Activated CD4-positive, alpha-beta T cell treated with anti-CD3 and anti-CD28 coated beads, Interleukin-2, amount 10 ng/mL, durations not matched to agents 7 days and 5 days (primary cell): ENCODE data around the gene ADGRG6. TPM values are rescaled to one million over a fixed set of nuclear protein-coding genes. Genes with fewer than 3 reads are reported as not detected.

ENCODE experiments used
- CTCF ChIA-PET: fragments of 350-600 bp; sonication (Branson Sonifier 250); formaldehyde crosslinking; loops from one replicate; lab custom pipeline; 2021; ENCODE audit warnings: antibody characterized with exemption; lab: Charles Lee
- POLR2A ChIA-PET: fragments of 350-600 bp; sonication (Branson Sonifier 250); formaldehyde crosslinking; loops from one replicate; lab custom pipeline; 2021; ENCODE audit warnings: antibody characterized with exemption; lab: Charles Lee
- DNase-seq: peaks from one replicate; pipeline ENCODE4 v3.0.0-alpha.2; 2020
- H3K27ac Mint-ChIP-seq: one replicate; pipeline ENCODE4 v1.8.0; 2021; ENCODE audit warnings: mild to moderate bottlenecking, moderate library complexity, mixed read lengths
- H3K27me3 Mint-ChIP-seq: one replicate; pipeline ENCODE4 v1.8.0; 2021; ENCODE audit warnings: mixed read lengths
- H3K36me3 Mint-ChIP-seq: one replicate; pipeline ENCODE4 v1.8.0; 2021; ENCODE audit warnings: low read depth, mixed read lengths
- H3K4me1 Mint-ChIP-seq: one replicate; pipeline ENCODE4 v1.8.0; 2021; ENCODE audit warnings: mixed read lengths
- H3K4me3 Mint-ChIP-seq: one replicate; pipeline ENCODE4 v1.8.0; 2021; ENCODE audit warnings: mild to moderate bottlenecking, moderate library complexity, mixed read lengths
- H3K9me3 Mint-ChIP-seq: one replicate; pipeline ENCODE4 v1.8.0; 2021; ENCODE audit warnings: mixed read lengths
- total RNA-seq, 2 experiments: library from RNA; stranded (reverse); gene quantifications; one replicate each; pipeline ENCODE4 v1.2.3, GENCODE V29; 2021

ADGRG6 gene
- total RNA-seq, 2 experiments from 2014 or later = 0.35 to 0.52 TPM

DNA sequence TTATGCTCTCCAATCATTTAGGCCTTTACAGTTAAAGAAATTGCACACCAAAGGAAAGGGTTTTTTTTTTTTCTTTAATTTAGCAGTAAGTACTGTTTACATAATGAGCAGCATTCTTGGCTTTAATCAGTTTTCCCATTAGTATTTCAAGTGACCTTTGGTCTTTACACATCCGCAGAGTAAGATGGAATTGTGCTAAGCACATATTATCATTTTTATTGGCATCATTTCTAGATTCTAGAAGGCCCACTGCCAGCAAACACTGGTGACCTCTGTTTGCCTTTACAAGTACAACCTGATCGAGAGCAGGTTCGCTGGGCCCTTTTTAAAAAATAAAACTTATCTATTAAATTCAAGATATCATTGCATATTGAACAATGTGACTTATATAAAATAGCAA lies 104.3 kb downstream of the ADGRG6 start:
- CTCF ChIA-PET = no interaction called here
- no peak for DNase-seq
- H3K27ac Mint-ChIP-seq = no peak overlapping the region
- H3K36me3 Mint-ChIP-seq = no peaks in the 10 kb centered on the region
- H3K27me3 Mint-ChIP-seq = peaks cover 25% of the 10 kb centered on the region
- no peaks in the 10 kb centered on the region for H3K9me3 Mint-ChIP-seq
- POLR2A ChIA-PET = no interaction called here
- H3K4me3 Mint-ChIP-seq = no peak overlapping the region
- peaks cover 10% of the 10 kb centered on the region for H3K4me1 Mint-ChIP-seq

DNA sequence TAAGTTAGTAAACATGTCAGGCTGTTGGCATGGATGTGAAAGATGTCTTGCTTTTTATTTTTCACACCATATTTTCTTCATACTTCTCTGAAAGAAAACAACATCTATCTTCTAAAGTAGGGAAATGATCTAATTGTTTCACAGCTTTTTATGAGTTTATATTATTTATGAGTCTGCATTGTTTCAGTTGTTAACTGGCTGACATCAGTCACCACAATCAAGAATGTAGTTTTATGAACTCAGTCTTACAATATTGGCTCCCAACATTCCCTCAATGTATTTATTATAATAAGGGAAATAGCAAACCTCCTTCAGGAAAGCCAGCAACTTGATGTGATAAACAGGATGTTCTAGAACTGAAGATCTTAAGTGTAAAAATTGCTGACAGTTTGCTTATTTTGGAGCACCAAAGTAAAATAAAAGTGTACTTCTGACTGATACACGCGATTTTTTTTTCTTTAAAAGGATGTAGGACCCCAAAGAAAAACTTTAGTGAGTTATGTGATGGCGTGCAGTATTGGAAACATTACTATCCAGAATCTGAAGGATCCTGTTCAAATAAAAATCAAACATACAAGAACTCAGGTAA lies 106.0 kb downstream of the ADGRG6 start:
- ChIA-PET POLR2A (no interaction called here), CTCF (no interaction called here)
- H3K27me3 Mint-ChIP-seq = peaks cover 15% of the 10 kb centered on the region

DNA sequence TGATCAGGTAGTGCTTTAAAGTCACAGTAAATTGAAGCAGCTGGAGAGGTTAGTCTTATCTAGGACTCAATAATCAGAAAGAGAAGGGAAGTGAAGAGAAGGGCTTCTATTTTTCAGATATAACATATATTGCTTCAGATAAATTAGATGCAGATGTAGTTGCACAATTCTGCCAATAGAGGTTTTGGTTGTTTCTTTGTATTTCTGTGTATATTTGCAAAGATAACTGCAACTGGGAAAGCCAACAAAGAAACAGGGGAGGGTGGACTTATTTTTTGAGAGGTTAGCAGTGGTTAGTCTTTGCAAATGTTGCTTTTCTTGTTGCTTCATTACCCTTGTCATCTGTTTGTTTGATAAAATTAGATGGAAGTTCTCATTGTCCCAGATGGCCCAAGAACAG lies 106.6 kb downstream of the ADGRG6 start:
- no peaks in the 10 kb centered on the region for H3K9me3 Mint-ChIP-seq
- H3K36me3 Mint-ChIP-seq = no peaks in the 10 kb centered on the region
- peaks cover 15% of the 10 kb centered on the region for H3K27me3 Mint-ChIP-seq
- ChIA-PET CTCF (no interaction called here), POLR2A (no interaction called here)
- H3K4me1 Mint-ChIP-seq = peaks cover 10% of the 10 kb centered on the region
- H3K27ac Mint-ChIP-seq = no peak overlapping the region
- no peak for DNase-seq
- no peak overlapping the region for H3K4me3 Mint-ChIP-seq

More for the DNA sequence above, 106.0 kb downstream of the ADGRG6 start:
- H3K9me3 Mint-ChIP-seq = no peaks in the 10 kb centered on the region
- DNase-seq = no peak
- no peak overlapping the region for H3K4me3 Mint-ChIP-seq
- H3K4me1 Mint-ChIP-seq = peaks cover 10% of the 10 kb centered on the region
- H3K36me3 Mint-ChIP-seq = no peaks in the 10 kb centered on the region
- H3K27ac Mint-ChIP-seq = no peak overlapping the region

DNA sequence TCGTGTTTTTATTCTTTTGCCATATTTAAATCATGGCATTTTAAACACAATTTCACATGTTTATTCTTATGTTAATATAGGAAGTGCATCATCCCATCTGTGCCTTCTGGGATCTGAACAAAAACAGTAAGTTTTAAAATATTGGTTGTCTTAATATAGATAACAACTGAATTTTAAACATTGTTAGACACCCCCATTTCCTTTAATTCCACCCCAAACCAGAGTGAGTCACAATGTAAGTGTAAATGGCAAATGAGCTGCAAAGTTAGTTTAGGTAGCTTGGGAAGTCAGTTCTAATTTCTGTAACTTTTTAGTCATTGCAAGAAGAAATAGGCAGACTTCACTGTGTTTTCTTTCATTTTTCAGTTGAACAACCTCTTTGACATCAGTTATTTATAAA lies 108.0 kb downstream of the ADGRG6 start:
- H3K4me1 Mint-ChIP-seq = peaks cover 10% of the 10 kb centered on the region
- no peak overlapping the region for H3K27ac Mint-ChIP-seq
- CTCF ChIA-PET = no interaction called here
- POLR2A ChIA-PET = no interaction called here
- peaks cover 13% of the 10 kb centered on the region for H3K27me3 Mint-ChIP-seq
- no peaks in the 10 kb centered on the region for H3K36me3 Mint-ChIP-seq
- no peak overlapping the region for H3K4me3 Mint-ChIP-seq
- no peak for DNase-seq
- H3K9me3 Mint-ChIP-seq = no peaks in the 10 kb centered on the region

DNA sequence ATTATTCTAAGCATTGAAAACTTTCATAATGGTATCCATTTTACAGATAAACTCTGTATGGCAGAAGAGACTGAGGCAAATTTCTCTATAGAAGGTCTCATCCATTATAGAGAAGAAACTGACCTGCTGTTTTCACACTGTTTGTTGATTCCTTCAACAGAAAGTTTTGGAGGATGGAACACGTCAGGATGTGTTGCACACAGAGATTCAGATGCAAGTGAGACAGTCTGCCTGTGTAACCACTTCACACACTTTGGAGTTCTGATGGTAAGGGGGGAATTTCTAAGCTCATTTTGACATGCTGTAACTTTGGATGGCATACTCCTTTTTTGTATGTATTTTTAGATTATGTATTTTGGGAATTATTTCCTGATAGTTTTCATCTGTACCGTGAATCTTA lies 109.3 kb downstream of the ADGRG6 start:
- Mint-ChIP-seq H3K4me3 (no peak overlapping the region), H3K9me3 (no peaks in the 10 kb centered on the region), H3K4me1 (peaks cover 10% of the 10 kb centered on the region), H3K27me3 (peaks cover 7% of the 10 kb centered on the region), H3K27ac (no peak overlapping the region), H3K36me3 (no peaks in the 10 kb centered on the region)
- DNase-seq = no peak
- POLR2A ChIA-PET = no interaction called here
- CTCF ChIA-PET = no interaction called here

DNA sequence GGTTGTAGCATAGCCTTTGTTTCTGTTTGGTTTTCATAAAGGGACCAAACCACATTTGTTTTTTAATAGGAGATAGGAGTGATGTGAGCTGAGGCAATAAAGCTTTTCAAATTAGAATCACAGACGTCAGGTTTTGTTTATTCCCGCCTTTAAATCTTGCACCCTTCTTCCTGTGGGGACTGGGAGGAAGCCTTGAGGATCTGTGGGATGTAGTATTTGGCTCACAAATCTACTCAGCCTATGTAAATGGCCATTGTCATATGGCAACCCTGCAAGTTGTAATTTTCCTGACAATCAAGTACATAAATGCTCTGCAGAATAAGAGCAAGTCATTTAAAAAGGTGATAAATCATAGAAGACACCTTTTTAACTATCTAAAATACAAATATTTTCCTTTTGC lies 110.4 kb downstream of the ADGRG6 start:
- Mint-ChIP-seq H3K9me3 (no peaks in the 10 kb centered on the region), H3K27ac (no peak overlapping the region), H3K4me3 (no peak overlapping the region), H3K4me1 (peaks cover 10% of the 10 kb centered on the region), H3K36me3 (no peaks in the 10 kb centered on the region), H3K27me3 (peaks cover 9% of the 10 kb centered on the region)
- ChIA-PET CTCF (interaction anchor here (1.5 kb wide), 1 partner anchor 33 kb away, joined by 3 read pairs; no protein-coding TSS in a partner anchor), POLR2A (no interaction called here)
- DNase-seq = no peak

DNA sequence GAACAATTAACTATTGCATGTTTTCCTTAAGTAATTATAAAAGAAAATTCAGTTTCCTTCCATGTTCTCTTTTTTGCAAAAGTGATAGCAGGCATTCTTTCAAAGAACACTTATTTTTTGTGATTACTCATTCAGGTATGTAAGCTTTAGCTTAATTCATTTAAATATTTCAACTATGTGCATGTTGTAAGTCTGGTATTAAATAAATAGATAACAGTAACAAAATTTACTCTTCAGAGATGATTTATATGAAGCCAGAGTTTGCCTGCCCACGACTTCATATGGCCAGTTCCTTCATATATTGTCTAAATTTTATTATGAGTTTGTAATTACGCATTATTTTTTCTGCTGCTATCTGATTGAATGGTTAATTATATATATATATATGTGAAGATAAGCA lies 110.9 kb downstream of the ADGRG6 start:
- Mint-ChIP-seq H3K4me1 (peaks cover 10% of the 10 kb centered on the region), H3K36me3 (no peaks in the 10 kb centered on the region), H3K27me3 (peaks cover 12% of the 10 kb centered on the region), H3K4me3 (no peak overlapping the region), H3K27ac (no peak overlapping the region), H3K9me3 (no peaks in the 10 kb centered on the region)
- DNase-seq = no peak
- ChIA-PET CTCF (interaction anchor here (1.5 kb wide), 1 partner anchor 33 kb away, joined by 3 read pairs; no protein-coding TSS in a partner anchor), POLR2A (no interaction called here)

DNA sequence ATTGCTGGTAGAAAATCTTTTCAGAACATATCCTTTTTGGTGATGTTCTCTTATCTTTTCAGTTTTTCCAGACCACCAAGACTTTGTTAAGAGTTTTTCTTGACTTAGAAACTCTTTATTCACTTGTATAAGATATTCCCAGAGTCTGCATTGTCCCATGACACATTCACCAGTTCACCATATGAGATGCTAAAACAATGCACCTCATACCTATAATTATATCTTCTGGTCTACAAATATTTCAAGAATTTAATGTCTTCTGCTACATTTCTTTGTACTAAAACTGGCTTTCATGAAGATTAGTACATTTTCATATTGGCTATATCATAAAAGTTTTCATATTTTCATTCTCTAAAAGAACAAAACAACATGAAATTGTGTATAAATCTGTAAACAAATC lies 111.3 kb downstream of the ADGRG6 start:
- Mint-ChIP-seq H3K36me3 (no peaks in the 10 kb centered on the region), H3K4me3 (no peak overlapping the region), H3K4me1 (peaks cover 8% of the 10 kb centered on the region), H3K9me3 (no peaks in the 10 kb centered on the region), H3K27ac (no peak overlapping the region), H3K27me3 (peaks cover 12% of the 10 kb centered on the region)
- DNase-seq = no peak
- ChIA-PET CTCF (no interaction called here), POLR2A (no interaction called here)

DNA sequence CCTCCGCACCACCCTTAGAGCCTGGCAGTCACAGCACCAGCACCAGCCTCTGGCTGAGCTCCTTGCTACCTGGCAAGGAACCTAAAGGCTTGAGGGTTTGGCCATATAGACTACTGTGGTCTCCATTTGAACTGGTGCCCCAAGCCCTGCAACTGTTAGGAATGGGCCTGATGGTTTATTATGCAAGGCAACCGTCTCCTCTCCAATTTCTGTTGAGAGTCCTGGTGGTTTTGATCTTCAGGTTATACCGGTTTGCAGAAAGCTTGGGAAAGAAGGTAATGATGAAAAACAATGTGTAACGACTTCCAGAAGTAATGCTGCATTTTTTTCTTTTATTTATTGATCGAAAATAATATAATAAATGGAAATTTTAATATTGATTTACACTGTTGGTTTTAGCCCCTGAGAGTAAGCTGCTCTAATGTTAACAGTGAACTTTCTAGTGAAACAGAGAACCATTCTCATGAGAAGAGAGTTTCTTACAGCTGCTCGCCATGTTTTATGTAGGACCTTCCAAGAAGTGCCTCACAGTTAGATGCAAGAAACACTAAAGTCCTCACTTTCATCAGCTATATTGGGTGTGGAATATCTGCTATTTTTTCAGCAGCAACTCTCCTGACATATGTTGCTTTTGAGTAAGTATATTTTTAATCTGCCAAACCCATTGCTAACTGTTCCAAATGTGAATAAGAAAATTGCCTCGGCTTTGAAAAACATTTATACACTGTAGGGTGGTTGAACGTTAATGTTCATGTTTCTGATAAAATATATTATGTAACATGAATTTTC lies 112.8 kb downstream of the ADGRG6 start:
- Mint-ChIP-seq H3K4me3 (no peak overlapping the region), H3K27me3 (peaks cover 12% of the 10 kb centered on the region), H3K9me3 (no peaks in the 10 kb centered on the region), H3K4me1 (peaks cover 8% of the 10 kb centered on the region), H3K36me3 (no peaks in the 10 kb centered on the region), H3K27ac (no peak overlapping the region)
- CTCF ChIA-PET = no interaction called here
- POLR2A ChIA-PET = no interaction called here
- DNase-seq = no peak

DNA sequence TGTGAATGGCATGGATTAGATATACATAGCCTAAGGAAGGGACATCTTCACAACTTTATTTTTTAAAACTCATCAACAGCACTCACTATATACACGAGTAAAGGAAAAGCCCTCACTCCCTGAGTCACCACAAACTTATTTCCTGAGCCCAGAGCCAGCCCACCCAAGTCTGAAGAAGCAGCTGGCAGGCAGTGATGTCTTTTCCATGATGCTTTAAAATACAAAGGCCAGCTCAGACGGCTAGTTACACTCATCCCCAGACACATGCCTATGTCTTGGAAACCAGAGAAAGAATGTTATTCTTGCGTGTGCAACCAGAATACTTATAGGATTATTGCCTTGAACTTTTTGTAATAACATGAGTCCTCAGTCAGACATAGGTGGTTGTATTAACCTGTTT lies 114.4 kb downstream of the ADGRG6 start:
- ChIA-PET CTCF (no interaction called here), POLR2A (interaction anchor here (0.8 kb wide), 1 partner anchor 220 kb away, joined by 7 read pairs; no protein-coding TSS in a partner anchor)
- Mint-ChIP-seq H3K36me3 (no peaks in the 10 kb centered on the region), H3K9me3 (no peaks in the 10 kb centered on the region), H3K27ac (no peak overlapping the region), H3K4me1 (no peaks in the 10 kb centered on the region), H3K4me3 (no peak overlapping the region), H3K27me3 (peaks cover 10% of the 10 kb centered on the region)
- no peak for DNase-seq

DNA sequence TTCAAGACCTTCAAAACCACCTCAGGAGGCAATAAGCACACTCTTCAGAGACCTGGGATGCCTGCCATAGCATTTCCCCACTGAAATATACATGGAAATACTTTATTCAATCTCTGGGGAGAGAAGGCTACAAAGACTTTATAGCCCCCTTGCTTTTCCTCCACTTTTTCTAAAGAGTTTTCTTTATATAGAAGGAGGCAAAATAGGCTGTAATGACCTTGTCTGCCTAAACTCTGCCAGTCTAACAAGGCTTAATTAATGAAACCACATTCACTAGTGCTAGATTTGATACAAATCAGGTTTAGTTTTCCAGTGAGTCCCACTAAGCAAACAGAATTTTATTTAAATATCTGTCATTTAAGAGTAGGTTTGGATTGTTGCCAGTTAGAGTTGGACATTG lies 114.9 kb downstream of the ADGRG6 start:
- Mint-ChIP-seq H3K9me3 (no peaks in the 10 kb centered on the region), H3K4me1 (no peaks in the 10 kb centered on the region), H3K27ac (no peak overlapping the region), H3K27me3 (peaks cover 10% of the 10 kb centered on the region), H3K4me3 (no peak overlapping the region), H3K36me3 (no peaks in the 10 kb centered on the region)
- DNase-seq = no peak
- ChIA-PET CTCF (no interaction called here), POLR2A (interaction anchor here (0.8 kb wide), 1 partner anchor 221 kb away, joined by 7 read pairs; no protein-coding TSS in a partner anchor)

DNA sequence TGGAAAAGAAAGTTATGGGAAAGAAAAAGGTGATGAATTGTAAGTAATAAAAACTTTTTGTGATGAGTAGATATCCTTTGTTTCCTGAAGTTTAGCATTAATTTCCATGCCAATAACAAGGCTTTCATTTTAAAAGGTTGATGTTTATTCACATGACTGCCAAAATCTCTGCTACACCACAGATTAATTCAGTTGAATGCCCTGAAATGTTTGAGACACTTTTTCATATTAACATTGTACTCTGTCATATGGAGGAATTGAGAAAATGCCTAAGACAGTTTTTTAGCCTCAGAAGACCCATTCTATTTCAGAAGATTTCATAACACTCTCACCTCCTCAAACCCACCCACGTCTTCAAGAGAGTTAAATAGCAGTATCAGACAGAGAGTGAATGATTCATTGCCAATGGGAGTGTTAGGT lies 115.5 kb downstream of the ADGRG6 start:
- ChIA-PET CTCF (no interaction called here), POLR2A (no interaction called here)
- Mint-ChIP-seq H3K27me3 (peaks cover 10% of the 10 kb centered on the region), H3K27ac (no peak overlapping the region), H3K9me3 (peaks cover 2% of the 10 kb centered on the region), H3K4me1 (no peaks in the 10 kb centered on the region), H3K36me3 (no peaks in the 10 kb centered on the region), H3K4me3 (no peak overlapping the region)
- no peak for DNase-seq

DNA sequence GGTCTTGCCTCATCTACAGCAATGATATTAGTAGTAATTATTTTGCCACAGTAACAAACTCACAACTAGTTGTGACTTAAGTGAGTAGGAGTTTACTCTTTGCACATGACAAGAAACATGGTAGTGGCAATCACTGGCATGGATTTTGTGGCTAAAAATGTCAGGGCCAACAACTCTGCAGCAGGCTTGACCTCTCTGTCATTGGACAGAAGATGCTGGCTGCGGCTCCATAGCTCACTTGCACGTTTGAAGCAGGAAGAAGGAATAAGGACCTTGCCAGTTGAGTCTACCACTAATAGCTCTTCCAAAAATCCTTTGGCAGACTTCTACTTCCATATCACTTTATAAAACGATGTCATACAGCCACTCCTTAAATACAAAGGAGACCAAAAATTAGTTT lies 117.3 kb downstream of the ADGRG6 start:
- H3K4me3 Mint-ChIP-seq = no peak overlapping the region
- no peak for DNase-seq
- H3K9me3 Mint-ChIP-seq = peaks cover 2% of the 10 kb centered on the region
- H3K4me1 Mint-ChIP-seq = no peaks in the 10 kb centered on the region
- no peak overlapping the region for H3K27ac Mint-ChIP-seq
- no peaks in the 10 kb centered on the region for H3K36me3 Mint-ChIP-seq
- H3K27me3 Mint-ChIP-seq = peaks cover 10% of the 10 kb centered on the region
- ChIA-PET CTCF (no interaction called here), POLR2A (no interaction called here)
